Testis (tissue), 3 donors: Measurements from ENCODE around the gene ANKRD55. TPM values are rescaled to one million over a fixed set of nuclear protein-coding genes. Genes with fewer than 3 reads are reported as not detected.
"Not testable (repeated sequence)": the region's sequence is repeated elsewhere in the genome, so short reads cannot be mapped to it uniquely, and the experiment has no call there.

Source experiments
- DNase-seq: peaks from one replicate; pipeline ENCODE4 v3.0.0-alpha.2; 2019
- H3K27ac ChIP-seq, 2 donors: fragments of 200-600 bp; sonication (generic); one replicate each; pipeline ENCODE4 v1.5.1; 2019
- H3K27me3 ChIP-seq: fragments of 200-600 bp; sonication (generic); one replicate; pipeline ENCODE4 v1.5.1; 2019
- H3K36me3 ChIP-seq: fragments of 200-600 bp; sonication (generic); one replicate; pipeline ENCODE4 v1.5.1; 2017; ENCODE audit warnings: low read depth; ENCODE audit errors: missing control alignments
- H3K4me1 ChIP-seq: fragments of 200-600 bp; sonication (generic); one replicate; pipeline ENCODE4 v1.5.1; 2019
- H3K4me3 ChIP-seq, 2 donors: fragments of 200-600 bp; sonication (generic); one replicate each; pipeline ENCODE4 v1.5.1; 2017 to 2019
- H3K9me3 ChIP-seq: fragments of 200-600 bp; sonication (generic); one replicate; pipeline ENCODE4 v1.5.1; 2017
- POLR2A ChIP-seq: fragments of 450-650 bp; IDR thresholded peaks from one replicate; pipeline ENCODE4 v1.6.1; 2017; ENCODE audit warnings: antibody characterized with exemption, mild to moderate bottlenecking, moderate library complexity
- WGBS, 2 donors: methylation state at CpG; one replicate each; pipeline ENCODE4 v1.1.5; 2018; 5-methylcytosine and 5-hydroxymethylcytosine counted together
- intact Hi-C: fragments of 100-400 bp; cut with DNase I; formaldehyde crosslinking; loops from one replicate; pipeline ENCODE4 v1.15.1; 2023; ENCODE audit warnings: low total_unique reads
- polyA plus RNA-seq: library from polyadenylated mRNA; stranded (reverse); fragments of 350-450 nt; fragmentation: Illumina TruSeq; extraction: RNeasy Lipid Tissue Mini Kit (QIAGEN cat#74804); gene quantifications from one replicate; pipeline ENCODE4 v1.2.3, GENCODE V29; 2014; ENCODE audit warnings: low read depth, low replicate concordance; ENCODE audit not compliant: insufficient read depth
- total RNA-seq, 2 donors: library from RNA; depleted of rRNA; stranded (reverse); fragments of >200 nt; gene quantifications; one replicate each; pipeline ENCODE4 v1.2.3, GENCODE V29; 2016
- TF ChIP-seq, protein P1 (sequence below), 3 experiments: fragments of 450-650 bp in 2 of 3; fragments of 200-600 bp in 1 of 3; sonication (generic) in 1 of 3; IDR thresholded peaks; one replicate each; pipeline ENCODE4 v1.5.1; 2016 to 2019; ENCODE audit warnings: antibody characterized with exemption in 3 of 3, mild to moderate bottlenecking in 2 of 3, moderate library complexity in 1 of 3

ANKRD55 gene
- total and polyA plus RNA-seq, 3 donors from 2014 or later, result 6.1 to 28.1 (median 6.2) TPM

GRCh38 chr5:56250011-56250410, 16.9 kb upstream of the ANKRD55 start:
- WGBS, 2 donors, result 66 to 70% methylated on average over 3 of the region's 3 CpGs
- no peaks in the 10 kb centered on the region for H3K36me3 ChIP-seq
- no peaks in the 10 kb centered on the region for H3K4me1 ChIP-seq

DNA sequence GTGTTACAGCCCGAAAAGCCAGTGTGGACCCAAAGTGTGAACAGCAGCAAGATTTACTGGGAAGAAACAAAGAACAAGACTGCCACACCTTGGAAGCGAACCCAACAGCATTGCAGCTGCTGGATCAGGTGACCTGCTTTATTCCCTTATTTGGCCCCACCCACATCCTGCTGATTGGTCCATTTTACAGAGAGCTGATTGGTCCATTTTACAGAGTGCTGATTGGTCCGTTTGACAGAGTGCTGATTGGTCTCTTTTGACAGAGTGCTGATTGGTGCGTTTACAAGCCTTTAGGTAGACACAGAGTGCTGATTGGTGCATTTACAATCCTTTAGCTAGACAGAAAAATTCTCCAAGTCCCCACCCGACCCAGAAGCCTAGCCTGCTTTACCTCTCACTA, 16.0 kb upstream of the ANKRD55 start:
- DNase-seq, result peak; percentile 58
- H3K27me3 ChIP-seq, intact Hi-C loops: not testable (repeated sequence)

More at GRCh38 chr5:56250011-56250410, 16.9 kb upstream of the ANKRD55 start:
- H3K27ac ChIP-seq, result no peak overlapping the region
- no peaks in the 10 kb centered on the region for H3K9me3 ChIP-seq
- no peak for TF ChIP-seq POLR2A
- TF ChIP-seq, protein P1, sequence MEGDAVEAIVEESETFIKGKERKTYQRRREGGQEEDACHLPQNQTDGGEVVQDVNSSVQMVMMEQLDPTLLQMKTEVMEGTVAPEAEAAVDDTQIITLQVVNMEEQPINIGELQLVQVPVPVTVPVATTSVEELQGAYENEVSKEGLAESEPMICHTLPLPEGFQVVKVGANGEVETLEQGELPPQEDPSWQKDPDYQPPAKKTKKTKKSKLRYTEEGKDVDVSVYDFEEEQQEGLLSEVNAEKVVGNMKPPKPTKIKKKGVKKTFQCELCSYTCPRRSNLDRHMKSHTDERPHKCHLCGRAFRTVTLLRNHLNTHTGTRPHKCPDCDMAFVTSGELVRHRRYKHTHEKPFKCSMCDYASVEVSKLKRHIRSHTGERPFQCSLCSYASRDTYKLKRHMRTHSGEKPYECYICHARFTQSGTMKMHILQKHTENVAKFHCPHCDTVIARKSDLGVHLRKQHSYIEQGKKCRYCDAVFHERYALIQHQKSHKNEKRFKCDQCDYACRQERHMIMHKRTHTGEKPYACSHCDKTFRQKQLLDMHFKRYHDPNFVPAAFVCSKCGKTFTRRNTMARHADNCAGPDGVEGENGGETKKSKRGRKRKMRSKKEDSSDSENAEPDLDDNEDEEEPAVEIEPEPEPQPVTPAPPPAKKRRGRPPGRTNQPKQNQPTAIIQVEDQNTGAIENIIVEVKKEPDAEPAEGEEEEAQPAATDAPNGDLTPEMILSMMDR (IDR thresholded peaks at IDR 0.05), result no peak
- no peak overlapping the region for H3K4me3 ChIP-seq
- no peak for DNase-seq
- intact Hi-C loops, result no loop called here
- H3K27me3 ChIP-seq, result no peaks in the 10 kb centered on the region

GRCh38 chr5:56247592-56247991, 14.5 kb upstream of the ANKRD55 start:
- no peak for DNase-seq
- Histone ChIP-seq H3K27me3 (no peaks in the 10 kb centered on the region), H3K36me3 (no peaks in the 10 kb centered on the region), H3K4me3 (no peak overlapping the region), H3K9me3 (no peaks in the 10 kb centered on the region), H3K27ac (no peak overlapping the region), H3K4me1 (no peaks in the 10 kb centered on the region)
- 23 to 41% methylated on average over 3 of the region's 3 CpGs for WGBS, 2 donors
- intact Hi-C loops, result no loop called here
- TF ChIP-seq POLR2A, result no peak
- TF ChIP-seq, protein P1 (IDR thresholded peaks at IDR 0.05), result no peak

More for the DNA sequence above, 16.0 kb upstream of the ANKRD55 start:
- 68 to 75% methylated on average over 5 of the region's 5 CpGs for WGBS, 2 donors
- H3K4me3 ChIP-seq, H3K9me3 ChIP-seq, H3K4me1 ChIP-seq, H3K36me3 ChIP-seq, H3K27ac ChIP-seq: not testable (repeated sequence)

- TF ChIP-seq, protein P1 (IDR thresholded peaks at IDR 0.05), result no peak
- TF ChIP-seq POLR2A, result no peak
Observed at GRCh38 chr5:56246769-56247168, 13.6 kb upstream of the ANKRD55 start.

GRCh38 chr5:56245481-56245880, 12.4 kb upstream of the ANKRD55 start:
- Histone ChIP-seq H3K27ac (no peak overlapping the region), H3K9me3 (no peaks in the 10 kb centered on the region), H3K4me1 (no peaks in the 10 kb centered on the region), H3K36me3 (no peaks in the 10 kb centered on the region), H3K27me3 (no peaks in the 10 kb centered on the region), H3K4me3 (no peak overlapping the region)
- DNase-seq, result no peak
- intact Hi-C loops, result no loop called here
- TF ChIP-seq POLR2A, result no peak
- TF ChIP-seq, protein P1 (IDR thresholded peaks at IDR 0.05), result no peak
- 89 to 90% methylated on average over 2 of the region's 2 CpGs for WGBS, 2 donors

More at GRCh38 chr5:56246769-56247168, 13.6 kb upstream of the ANKRD55 start:
- no peak for DNase-seq
- Histone ChIP-seq H3K4me3 (no peak overlapping the region), H3K4me1 (no peaks in the 10 kb centered on the region), H3K9me3 (no peaks in the 10 kb centered on the region), H3K27ac (no peak overlapping the region), H3K27me3 (no peaks in the 10 kb centered on the region), H3K36me3 (no peaks in the 10 kb centered on the region)
- intact Hi-C loops, result no loop called here
- WGBS, 2 donors, result 77 to 85% methylated on average over 6 of the region's 6 CpGs
